ENCODE data around the gene CHERP. TPM values are rescaled to one million over a fixed set of nuclear protein-coding genes. Genes with fewer than 3 reads are reported as not detected.

CHERP gene
- total and polyA plus RNA-seq, 2 of the 8 experiments (the other 6 are each of a cell fraction or from before 2014, with no cell fraction given) = 13.9 to 73.7 TPM

DNA sequence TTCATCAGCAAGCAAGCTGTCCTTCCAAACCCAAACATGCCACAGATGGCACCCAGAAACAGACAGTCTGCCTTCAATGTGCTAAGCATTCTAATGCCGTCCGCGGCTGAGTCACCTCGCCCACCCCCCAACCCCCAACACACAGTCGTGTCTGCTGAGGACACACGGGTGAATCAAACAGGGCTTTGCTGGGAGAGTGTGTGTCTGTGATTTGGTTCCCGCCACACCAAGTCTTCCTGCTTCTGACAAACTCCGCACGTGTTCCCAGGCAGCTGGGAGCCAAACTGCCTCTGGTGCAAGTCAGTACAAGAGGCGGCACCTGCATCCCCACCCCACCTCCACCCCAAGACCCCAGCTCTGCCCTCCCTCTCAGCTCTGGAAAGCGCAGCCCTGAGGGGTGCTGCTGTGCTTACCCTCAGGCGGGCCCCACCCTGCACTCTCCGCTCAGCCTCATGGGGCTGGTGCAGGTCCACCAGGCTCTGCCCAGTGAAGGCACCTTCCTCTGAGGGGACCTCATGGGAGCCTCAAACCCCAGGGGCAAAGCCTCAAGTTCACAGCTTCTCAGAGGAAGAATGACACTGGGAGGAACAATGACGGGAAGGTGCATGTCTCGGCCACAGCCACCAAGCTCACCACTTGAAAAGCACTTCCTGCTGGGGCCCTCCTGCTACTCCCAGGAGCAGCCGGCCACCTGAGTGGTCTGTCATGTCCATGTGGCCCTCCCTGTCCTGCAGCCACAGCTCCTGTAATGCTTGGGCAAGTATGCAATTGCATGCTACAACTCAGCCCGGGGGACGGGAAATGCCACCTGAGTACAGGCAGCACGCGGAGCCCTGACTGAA, 45.0 kb upstream of the CHERP start:
- Histone ChIP-seq H2BK5ac (ENCODE audit: low read depth, low read length) (peak overlapping the region; percentile 58; the same call in 1 of the 2 replicates), H3K36me3 (ENCODE audit: control insufficient read depth in 2 of 4, insufficient read depth in 4 of 4, low read length in 3 of 4) (no peaks in the 10 kb centered on the region), H3K4me3 (ENCODE audit: extremely low read depth in 1 of 4, insufficient read depth in 2 of 4, low read depth in 3 of 4, low read length in 4 of 4) (no peak overlapping the region), H3K9me3 (ENCODE audit: insufficient read depth in 2 of 2, low read depth in 1 of 2, low read length in 1 of 2) (no peaks in the 10 kb centered on the region), H3K23ac (ENCODE audit: insufficient read length) (no peak overlapping the region), H3K4ac (replicated peaks; ENCODE audit: insufficient read length, low read depth, low read length) (no peak overlapping the region), H3K56ac (replicated peaks; ENCODE audit: insufficient read length, low read depth, low read length) (no peak overlapping the region), H3K4me2 (ENCODE audit: insufficient read depth in 1 of 2, low read depth in 2 of 2, low read length in 2 of 2) (peak overlapping the region; percentile 28 to 30; a peak in 3 of 4 replicates), H3K18ac (ENCODE audit: extremely low read depth, low read length) (peak overlapping the region; percentile 34), H2BK20ac (ENCODE audit: low read length) (no peak overlapping the region; the same call in 1 of the 2 replicates), H3K14ac (ENCODE audit: insufficient read length) (no peak overlapping the region), H3K9ac (replicated peaks in 1 of 4; ENCODE audit: extremely low read depth in 1 of 4, low read depth in 3 of 4, low read length in 3 of 4) (0 out of 7 replicates have a peak overlapping the region, but pooled peaks of 1 of the 4 experiments have one; percentile 19), H3K27ac (ENCODE audit: low read depth, low read length) (no peak overlapping the region), H3K27me3 (replicated peaks in 1 of 4; ENCODE audit: control insufficient read depth in 3 of 4, extremely low read depth in 1 of 4, insufficient read depth in 3 of 4, low read length in 3 of 4) (no peaks in the 10 kb centered on the region), H4K8ac (ENCODE audit: extremely low read depth, insufficient read depth, low read length) (no peak overlapping the region), H2BK120ac (replicated peaks; ENCODE audit: low read depth, low read length) (no peak overlapping the region), H2AK5ac (ENCODE audit: low read depth, low read length) (no peak overlapping the region), H2BK12ac (ENCODE audit: low read depth, low read length) (no peak overlapping the region), H4K5ac (ENCODE audit: insufficient read length, low read depth, low read length) (no peak overlapping the region), H3K79me2 (ENCODE audit: control insufficient read depth in 1 of 2, insufficient read depth in 2 of 2, low read length in 2 of 2) (peaks cover 13 to 95% of the 10 kb centered on the region in 2 experiments; a peak in 3 of 4 replicates), H3K4me1 (replicated peaks in 1 of 4; ENCODE audit: control insufficient read depth in 3 of 4, insufficient read depth in 4 of 4, low read length in 3 of 4) (peaks cover 10 to 50% (median 31%) of the 10 kb centered on the region in 4 experiments), H4K20me1 (replicated peaks in 1 of 2; ENCODE audit: control insufficient read depth in 1 of 2, insufficient read depth in 2 of 2, low read length in 2 of 2) (peaks cover 36 to 47% of the 10 kb centered on the region in 2 experiments), H3K23me2 (ENCODE audit: low read depth, low read length) (no peaks in the 10 kb centered on the region), H2BK15ac (ENCODE audit: low read length) (no peak overlapping the region), H4K91ac (replicated peaks; ENCODE audit: insufficient read length, low read length) (no peak overlapping the region), H2AFZ (ENCODE audit: low read length) (no peak overlapping the region), H3K79me1 (ENCODE audit: low read depth, low read length) (peaks cover 44% of the 10 kb centered on the region)
- TF ChIP-seq PHF8 (conservative IDR thresholded peaks at IDR 0.05; ENCODE audit: low read depth, low read length) (no peak), KDM4A (IDR thresholded peaks at IDR 0.05; ENCODE audit: low read depth, low read length, severe bottlenecking) (no peak), CHD2 (IDR thresholded peaks at IDR 0.05; ENCODE audit: low read length) (no peak), YY1 (IDR thresholded peaks at IDR 0.05; ENCODE audit: low read depth, low read length) (no peak), EGR1 (IDR thresholded peaks at IDR 0.05; ENCODE audit: borderline replicate concordance, low read depth, low read length) (no peak), SIRT6 (IDR thresholded peaks at IDR 0.05; ENCODE audit: low read length) (no peak), CHD1 (IDR thresholded peaks at IDR 0.05; ENCODE audit: low read depth, low read length) (no peak), CTBP2 (IDR thresholded peaks at IDR 0.05; ENCODE audit: borderline replicate concordance, insufficient read depth, insufficient read length, low read length) (no peak), RNF2 (IDR thresholded peaks at IDR 0.05; ENCODE audit: borderline replicate concordance, low read depth, low read length, missing control alignments, poor library complexity, severe bottlenecking) (no peak)
- TF ChIP-seq, protein P1, sequence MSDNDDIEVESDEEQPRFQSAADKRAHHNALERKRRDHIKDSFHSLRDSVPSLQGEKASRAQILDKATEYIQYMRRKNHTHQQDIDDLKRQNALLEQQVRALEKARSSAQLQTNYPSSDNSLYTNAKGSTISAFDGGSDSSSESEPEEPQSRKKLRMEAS (IDR thresholded peaks at IDR 0.05) = no peak
- 68% methylated on average over 19 of the region's 20 CpGs; no CpG with 5 or more reads in 1 of the 2 experiments for WGBS, 2 experiments (ENCODE audit: extremely low coverage in 1 of 2, insufficient coverage in 1 of 2, insufficient read length in 1 of 2, insufficient replicate concordance in 2 of 2, low coverage in 1 of 2, low lambda C conversion rate in 2 of 2, missing lambda C conversion rate in 1 of 2)
- no peak for FAIRE-seq
- DNase-seq (ENCODE audit: low read depth in 1 of 2, low spot score in 2 of 2) = no peak
- POLR2A ChIA-PET (ENCODE audit: partially characterized antibody) = interaction anchor here (0.7 to 1.8 kb wide), 5 partner anchors 9 to 40 kb away, joined by 3 to 9 read pairs (median 3); partner anchors contain the start of gene SLC35E1
- CTCF ChIA-PET (ENCODE audit: partially characterized antibody) = interaction anchor here (0.6 to 1.7 kb wide), 7 partner anchors 11 to 805 kb away, joined by 3 to 6 read pairs (median 4); no protein-coding TSS in a partner anchor

Measured in H1 (cell line).